GM23338 (cell line): ENCODE data around the gene LRMDA. TPM values are rescaled to one million over a fixed set of nuclear protein-coding genes. Genes with fewer than 3 reads are reported as not detected.

Source experiments
- ATAC-seq: fragments of 200-7000 bp; cut with Tn5 transposase; 3 replicates; pipeline ENCODE4 v1.9.1; 2020
- DNase-seq: peaks from one replicate; pipeline ENCODE4 v3.0.0-alpha.2; 2015; ENCODE audit warnings: low spot score
- H2AFZ ChIP-seq: fragments of 200-600 bp; sonication (generic); 2 replicates; pipeline ENCODE4 v1.8.0; 2016; ENCODE audit warnings: antibody characterized with exemption, mild to moderate bottlenecking, moderate library complexity
- H3F3A ChIP-seq: fragments of 200-600 bp; sonication (generic); replicated peaks from 2 replicates; pipeline ENCODE4 v1.8.0; 2017; ENCODE audit warnings: antibody characterized with exemption, mixed run types, low read depth
- H3K27ac ChIP-seq: fragments of 200-600 bp; sonication (generic); 2 replicates; pipeline ENCODE4 v1.6.1; 2016; ENCODE audit warnings: low read depth
- H3K27me3 ChIP-seq: fragments of 200-600 bp; sonication (generic); 2 replicates; pipeline ENCODE4 v1.8.0; 2016; ENCODE audit warnings: mild to moderate bottlenecking, mixed run types, moderate library complexity; ENCODE audit not compliant: insufficient read depth
- H3K36me3 ChIP-seq: fragments of 200-600 bp; sonication (generic); 2 replicates; pipeline ENCODE4 v1.8.0; 2016; ENCODE audit warnings: mild to moderate bottlenecking; ENCODE audit not compliant: insufficient read depth
- H3K4me1 ChIP-seq: fragments of 200-600 bp; sonication (generic); 2 replicates; pipeline ENCODE4 v1.8.0; 2016; ENCODE audit warnings: mild to moderate bottlenecking, moderate library complexity; ENCODE audit not compliant: insufficient read depth
- H3K4me2 ChIP-seq: fragments of 200-600 bp; sonication (generic); 2 replicates; pipeline ENCODE4 v1.7.1; 2017; ENCODE audit warnings: mixed run types
- H3K4me3 ChIP-seq: fragments of 200-600 bp; sonication (generic); 2 replicates; pipeline ENCODE4 v1.6.1; 2016; ENCODE audit warnings: mixed run types
- H3K79me2 ChIP-seq: fragments of 200-600 bp; sonication (generic); replicated peaks from 2 replicates; pipeline ENCODE4 v1.8.0; 2017; ENCODE audit warnings: mild to moderate bottlenecking; ENCODE audit not compliant: insufficient read depth
- H3K9me2 ChIP-seq: fragments of 200-600 bp; sonication (generic); 2 replicates; pipeline ENCODE4 v1.8.0; 2017; ENCODE audit not compliant: insufficient read depth
- H4K20me1 ChIP-seq: fragments of 200-600 bp; sonication (generic); replicated peaks from 2 replicates; pipeline ENCODE4 v1.8.0; 2017; ENCODE audit warnings: mild to moderate bottlenecking; ENCODE audit not compliant: insufficient read depth
- H3K27ac Mint-ChIP-seq: 2 replicates; pipeline ENCODE4 v1.8.0; 2020; ENCODE audit warnings: inconsistent platforms, mild to moderate bottlenecking, moderate library complexity, mixed read lengths
- H3K27me3 Mint-ChIP-seq: 3 replicates; pipeline ENCODE4 v1.8.0; 2022; ENCODE audit warnings: low read depth, mild to moderate bottlenecking, moderate library complexity, mixed read lengths, inconsistent platforms; ENCODE audit not compliant: insufficient read depth, poor library complexity
- H3K36me3 Mint-ChIP-seq: 3 replicates; pipeline ENCODE4 v1.8.0; 2021; ENCODE audit warnings: low read depth, mild to moderate bottlenecking, inconsistent platforms, moderate library complexity, mixed read lengths
- H3K4me1 Mint-ChIP-seq: 3 replicates; pipeline ENCODE4 v1.8.0; 2020; ENCODE audit warnings: mild to moderate bottlenecking, inconsistent platforms, mixed read lengths
- H3K4me3 Mint-ChIP-seq: 3 replicates; pipeline ENCODE4 v1.8.0; 2021; ENCODE audit warnings: moderate library complexity, mild to moderate bottlenecking, inconsistent platforms, mixed read lengths
- H3K9me3 Mint-ChIP-seq: 3 replicates; pipeline ENCODE4 v1.8.0; 2020; ENCODE audit warnings: moderate library complexity, mild to moderate bottlenecking, inconsistent platforms, mixed read lengths
- EZH2 ChIP-seq: fragments of 200-600 bp; sonication (generic); IDR thresholded peaks from one replicate; pipeline ENCODE4 v1.8.0; 2017; ENCODE audit warnings: antibody characterized with exemption, mild to moderate bottlenecking, low read depth; ENCODE audit not compliant: unreplicated experiment
- EZH2phosphoT487 ChIP-seq: fragments of 200-600 bp; sonication (generic); IDR thresholded peaks from one replicate; pipeline ENCODE4 v1.8.1; 2018; ENCODE audit warnings: antibody characterized with exemption; ENCODE audit not compliant: unreplicated experiment
- JUNB ChIP-seq: IDR thresholded peaks from one replicate; pipeline ENCODE4 v1.6.1; 2016; ENCODE audit warnings: antibody characterized with exemption; ENCODE audit not compliant: unreplicated experiment
- NANOG ChIP-seq: IDR thresholded peaks from 2 replicates; pipeline ENCODE4 v1.6.1; 2016; ENCODE audit warnings: antibody characterized with exemption, borderline replicate concordance
- POLR2AphosphoS5 ChIP-seq: IDR thresholded peaks from 2 replicates; pipeline ENCODE4 v1.6.1; 2016; ENCODE audit warnings: antibody characterized with exemption, low read depth
- ZNF331 ChIP-seq: fragments of 250-450 bp; sonication (Bioruptor Pico); IDR thresholded peaks from 2 replicates; pipeline ENCODE4 v1.5.0; 2020; ENCODE audit warnings: low read depth, mild to moderate bottlenecking, moderate library complexity
- polyA plus RNA-seq: library from polyadenylated mRNA; unstranded; fragments of >200 nt; fragmentation: Nextera tagmentation; extraction: Ambion mirVana; gene quantifications from 2 replicates; pipeline ENCODE4 v1.2.1, GENCODE V29; 2016
- total RNA-seq: library from RNA; depleted of rRNA; stranded (reverse); fragments of >200 nt; shearing (Covaris generic); gene quantifications from 2 replicates; pipeline ENCODE4 v1.2.3, GENCODE V29; 2014
- TF ChIP-seq, protein P1 (sequence below): fragments of 250-450 bp; sonication (Bioruptor Pico); IDR thresholded peaks from 2 replicates; pipeline ENCODE4 v1.5.0; 2020; ENCODE audit warnings: mild to moderate bottlenecking, moderate library complexity
- TF ChIP-seq, protein P2 (sequence below): IDR thresholded peaks from one replicate; pipeline ENCODE4 v1.6.1; 2018; ENCODE audit warnings: antibody characterized with exemption; ENCODE audit not compliant: unreplicated experiment
- TF ChIP-seq, protein P3 (sequence below): IDR thresholded peaks from 2 replicates; pipeline ENCODE4 v1.6.1; 2016; ENCODE audit warnings: antibody characterized with exemption
- TF ChIP-seq, protein P4 (sequence below), 2 experiments: fragments of 200-600 bp in 1 of 2; sonication (generic) in 1 of 2; conservative IDR thresholded peaks; 2 replicates each; pipeline versions ENCODE4 v1.5.1 to v1.6.1; 2016 to 2017; ENCODE audit warnings: antibody characterized with exemption in 2 of 2, low read depth in 2 of 2, mild to moderate bottlenecking in 2 of 2, moderate library complexity in 1 of 2

Gene LRMDA
- total and polyA plus RNA-seq, 2 experiments from 2014 or later: 0.90 to 1.8 TPM

DNA sequence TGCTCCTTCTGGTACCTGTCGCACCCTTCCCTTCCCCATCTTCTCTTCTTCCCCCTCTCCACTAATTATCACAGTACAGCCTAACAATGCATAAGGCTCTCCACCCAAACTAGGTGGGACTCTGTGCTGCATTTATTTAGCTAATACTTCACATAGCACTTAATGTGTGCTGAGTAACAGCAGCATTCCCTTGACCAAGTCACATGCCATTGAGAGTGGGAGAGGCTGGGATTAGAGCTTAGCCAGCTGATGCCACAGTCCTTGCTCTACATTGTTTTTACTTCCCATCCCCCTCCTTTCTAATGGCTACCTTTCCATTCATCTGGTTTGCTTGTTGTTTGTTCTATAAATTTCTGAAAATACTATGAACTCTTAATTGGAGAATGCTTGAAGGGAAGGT lies 426.9 kb downstream of the LRMDA start (continued):
- TF ChIP-seq, protein P1, sequence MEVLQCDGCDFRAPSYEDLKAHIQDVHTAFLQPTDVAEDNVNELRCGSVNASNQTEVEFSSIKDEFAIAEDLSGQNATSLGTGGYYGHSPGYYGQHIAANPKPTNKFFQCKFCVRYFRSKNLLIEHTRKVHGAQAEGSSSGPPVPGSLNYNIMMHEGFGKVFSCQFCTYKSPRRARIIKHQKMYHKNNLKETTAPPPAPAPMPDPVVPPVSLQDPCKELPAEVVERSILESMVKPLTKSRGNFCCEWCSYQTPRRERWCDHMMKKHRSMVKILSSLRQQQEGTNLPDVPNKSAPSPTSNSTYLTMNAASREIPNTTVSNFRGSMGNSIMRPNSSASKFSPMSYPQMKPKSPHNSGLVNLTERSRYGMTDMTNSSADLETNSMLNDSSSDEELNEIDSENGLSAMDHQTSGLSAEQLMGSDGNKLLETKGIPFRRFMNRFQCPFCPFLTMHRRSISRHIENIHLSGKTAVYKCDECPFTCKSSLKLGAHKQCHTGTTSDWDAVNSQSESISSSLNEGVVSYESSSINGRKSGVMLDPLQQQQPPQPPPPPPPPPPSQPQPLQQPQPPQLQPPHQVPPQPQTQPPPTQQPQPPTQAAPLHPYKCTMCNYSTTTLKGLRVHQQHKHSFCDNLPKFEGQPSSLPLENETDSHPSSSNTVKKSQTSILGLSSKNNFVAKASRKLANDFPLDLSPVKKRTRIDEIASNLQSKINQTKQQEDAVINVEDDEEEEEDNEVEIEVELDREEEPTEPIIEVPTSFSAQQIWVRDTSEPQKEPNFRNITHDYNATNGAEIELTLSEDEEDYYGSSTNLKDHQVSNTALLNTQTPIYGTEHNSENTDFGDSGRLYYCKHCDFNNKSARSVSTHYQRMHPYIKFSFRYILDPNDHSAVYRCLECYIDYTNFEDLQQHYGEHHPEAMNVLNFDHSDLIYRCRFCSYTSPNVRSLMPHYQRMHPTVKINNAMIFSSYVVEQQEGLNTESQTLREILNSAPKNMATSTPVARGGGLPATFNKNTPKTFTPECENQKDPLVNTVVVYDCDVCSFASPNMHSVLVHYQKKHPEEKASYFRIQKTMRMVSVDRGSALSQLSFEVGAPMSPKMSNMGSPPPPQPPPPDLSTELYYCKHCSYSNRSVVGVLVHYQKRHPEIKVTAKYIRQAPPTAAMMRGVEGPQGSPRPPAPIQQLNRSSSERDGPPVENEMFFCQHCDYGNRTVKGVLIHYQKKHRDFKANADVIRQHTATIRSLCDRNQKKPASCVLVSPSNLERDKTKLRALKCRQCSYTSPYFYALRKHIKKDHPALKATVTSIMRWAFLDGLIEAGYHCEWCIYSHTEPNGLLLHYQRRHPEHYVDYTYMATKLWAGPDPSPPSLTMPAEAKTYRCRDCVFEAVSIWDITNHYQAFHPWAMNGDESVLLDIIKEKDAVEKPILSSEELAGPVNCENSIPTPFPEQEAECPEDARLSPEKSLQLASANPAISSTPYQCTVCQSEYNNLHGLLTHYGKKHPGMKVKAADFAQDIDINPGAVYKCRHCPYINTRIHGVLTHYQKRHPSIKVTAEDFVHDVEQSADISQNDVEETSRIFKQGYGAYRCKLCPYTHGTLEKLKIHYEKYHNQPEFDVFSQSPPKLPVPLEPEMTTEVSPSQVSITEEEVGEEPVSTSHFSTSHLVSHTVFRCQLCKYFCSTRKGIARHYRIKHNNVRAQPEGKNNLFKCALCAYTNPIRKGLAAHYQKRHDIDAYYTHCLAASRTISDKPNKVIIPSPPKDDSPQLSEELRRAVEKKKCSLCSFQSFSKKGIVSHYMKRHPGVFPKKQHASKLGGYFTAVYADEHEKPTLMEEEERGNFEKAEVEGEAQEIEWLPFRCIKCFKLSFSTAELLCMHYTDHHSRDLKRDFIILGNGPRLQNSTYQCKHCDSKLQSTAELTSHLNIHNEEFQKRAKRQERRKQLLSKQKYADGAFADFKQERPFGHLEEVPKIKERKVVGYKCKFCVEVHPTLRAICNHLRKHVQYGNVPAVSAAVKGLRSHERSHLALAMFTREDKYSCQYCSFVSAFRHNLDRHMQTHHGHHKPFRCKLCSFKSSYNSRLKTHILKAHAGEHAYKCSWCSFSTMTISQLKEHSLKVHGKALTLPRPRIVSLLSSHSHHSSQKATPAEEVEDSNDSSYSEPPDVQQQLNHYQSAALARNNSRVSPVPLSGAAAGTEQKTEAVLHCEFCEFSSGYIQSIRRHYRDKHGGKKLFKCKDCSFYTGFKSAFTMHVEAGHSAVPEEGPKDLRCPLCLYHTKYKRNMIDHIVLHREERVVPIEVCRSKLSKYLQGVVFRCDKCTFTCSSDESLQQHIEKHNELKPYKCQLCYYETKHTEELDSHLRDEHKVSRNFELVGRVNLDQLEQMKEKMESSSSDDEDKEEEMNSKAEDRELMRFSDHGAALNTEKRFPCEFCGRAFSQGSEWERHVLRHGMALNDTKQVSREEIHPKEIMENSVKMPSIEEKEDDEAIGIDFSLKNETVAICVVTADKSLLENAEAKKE: no peak
- TF ChIP-seq EZH2: no peak
- no peak for TF ChIP-seq EZH2phosphoT487

DNA sequence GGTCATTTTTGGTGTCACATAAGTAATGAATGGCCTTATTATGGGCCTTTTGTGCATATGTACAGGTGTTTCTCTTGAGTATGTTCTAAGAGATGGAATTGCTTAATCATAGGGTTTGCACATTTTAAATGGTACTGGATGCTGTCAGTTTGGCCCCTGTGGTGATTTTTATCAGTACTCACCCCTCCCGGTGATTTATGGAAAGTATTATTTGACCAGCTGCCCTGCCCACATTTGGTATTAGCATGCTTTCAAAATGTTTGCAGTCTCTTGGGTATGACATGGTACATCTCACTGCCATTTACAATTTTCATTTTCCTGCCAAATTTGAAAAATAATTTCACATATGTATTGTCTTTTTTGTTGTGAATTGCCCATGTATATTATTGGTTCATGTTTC lies 427.7 kb downstream of the LRMDA start:
- Histone ChIP-seq H3K4me3 (no peak overlapping the region), H3K4me1 (peaks cover 21% of the 10 kb centered on the region), H3K27ac (no peak overlapping the region), H3K36me3 (no peaks in the 10 kb centered on the region), H2AFZ (no peak overlapping the region), H3K27me3 (no peaks in the 10 kb centered on the region), H3K4me2 (no peak overlapping the region), H3K9me2 (no peaks in the 10 kb centered on the region), H3F3A (no peaks in the 10 kb centered on the region), H3K79me2 (no peaks in the 10 kb centered on the region), H4K20me1 (no peaks in the 10 kb centered on the region)
- Mint-ChIP-seq H3K27ac (no peak overlapping the region), H3K36me3 (peaks cover 9% of the 10 kb centered on the region; the same call in 2 of the 3 replicates), H3K4me1 (peaks cover 22% of the 10 kb centered on the region), H3K9me3 (peaks cover 10% of the 10 kb centered on the region; the same call in 2 of the 3 replicates), H3K27me3 (peaks cover 4% of the 10 kb centered on the region), H3K4me3 (no peak overlapping the region)
- DNase-seq (no peak), ATAC-seq (no peak)
- TF ChIP-seq EZH2 (no peak), NANOG (no peak), ZNF331 (CRISPR knock-in tag) (no peak), JUNB (no peak), POLR2AphosphoS5 (no peak)
- TF ChIP-seq, protein P2, sequence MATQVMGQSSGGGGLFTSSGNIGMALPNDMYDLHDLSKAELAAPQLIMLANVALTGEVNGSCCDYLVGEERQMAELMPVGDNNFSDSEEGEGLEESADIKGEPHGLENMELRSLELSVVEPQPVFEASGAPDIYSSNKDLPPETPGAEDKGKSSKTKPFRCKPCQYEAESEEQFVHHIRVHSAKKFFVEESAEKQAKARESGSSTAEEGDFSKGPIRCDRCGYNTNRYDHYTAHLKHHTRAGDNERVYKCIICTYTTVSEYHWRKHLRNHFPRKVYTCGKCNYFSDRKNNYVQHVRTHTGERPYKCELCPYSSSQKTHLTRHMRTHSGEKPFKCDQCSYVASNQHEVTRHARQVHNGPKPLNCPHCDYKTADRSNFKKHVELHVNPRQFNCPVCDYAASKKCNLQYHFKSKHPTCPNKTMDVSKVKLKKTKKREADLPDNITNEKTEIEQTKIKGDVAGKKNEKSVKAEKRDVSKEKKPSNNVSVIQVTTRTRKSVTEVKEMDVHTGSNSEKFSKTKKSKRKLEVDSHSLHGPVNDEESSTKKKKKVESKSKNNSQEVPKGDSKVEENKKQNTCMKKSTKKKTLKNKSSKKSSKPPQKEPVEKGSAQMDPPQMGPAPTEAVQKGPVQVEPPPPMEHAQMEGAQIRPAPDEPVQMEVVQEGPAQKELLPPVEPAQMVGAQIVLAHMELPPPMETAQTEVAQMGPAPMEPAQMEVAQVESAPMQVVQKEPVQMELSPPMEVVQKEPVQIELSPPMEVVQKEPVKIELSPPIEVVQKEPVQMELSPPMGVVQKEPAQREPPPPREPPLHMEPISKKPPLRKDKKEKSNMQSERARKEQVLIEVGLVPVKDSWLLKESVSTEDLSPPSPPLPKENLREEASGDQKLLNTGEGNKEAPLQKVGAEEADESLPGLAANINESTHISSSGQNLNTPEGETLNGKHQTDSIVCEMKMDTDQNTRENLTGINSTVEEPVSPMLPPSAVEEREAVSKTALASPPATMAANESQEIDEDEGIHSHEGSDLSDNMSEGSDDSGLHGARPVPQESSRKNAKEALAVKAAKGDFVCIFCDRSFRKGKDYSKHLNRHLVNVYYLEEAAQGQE: no peak
- TF ChIP-seq, protein P3, sequence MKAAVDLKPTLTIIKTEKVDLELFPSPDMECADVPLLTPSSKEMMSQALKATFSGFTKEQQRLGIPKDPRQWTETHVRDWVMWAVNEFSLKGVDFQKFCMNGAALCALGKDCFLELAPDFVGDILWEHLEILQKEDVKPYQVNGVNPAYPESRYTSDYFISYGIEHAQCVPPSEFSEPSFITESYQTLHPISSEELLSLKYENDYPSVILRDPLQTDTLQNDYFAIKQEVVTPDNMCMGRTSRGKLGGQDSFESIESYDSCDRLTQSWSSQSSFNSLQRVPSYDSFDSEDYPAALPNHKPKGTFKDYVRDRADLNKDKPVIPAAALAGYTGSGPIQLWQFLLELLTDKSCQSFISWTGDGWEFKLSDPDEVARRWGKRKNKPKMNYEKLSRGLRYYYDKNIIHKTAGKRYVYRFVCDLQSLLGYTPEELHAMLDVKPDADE: no peak
- TF ChIP-seq, protein P4, sequence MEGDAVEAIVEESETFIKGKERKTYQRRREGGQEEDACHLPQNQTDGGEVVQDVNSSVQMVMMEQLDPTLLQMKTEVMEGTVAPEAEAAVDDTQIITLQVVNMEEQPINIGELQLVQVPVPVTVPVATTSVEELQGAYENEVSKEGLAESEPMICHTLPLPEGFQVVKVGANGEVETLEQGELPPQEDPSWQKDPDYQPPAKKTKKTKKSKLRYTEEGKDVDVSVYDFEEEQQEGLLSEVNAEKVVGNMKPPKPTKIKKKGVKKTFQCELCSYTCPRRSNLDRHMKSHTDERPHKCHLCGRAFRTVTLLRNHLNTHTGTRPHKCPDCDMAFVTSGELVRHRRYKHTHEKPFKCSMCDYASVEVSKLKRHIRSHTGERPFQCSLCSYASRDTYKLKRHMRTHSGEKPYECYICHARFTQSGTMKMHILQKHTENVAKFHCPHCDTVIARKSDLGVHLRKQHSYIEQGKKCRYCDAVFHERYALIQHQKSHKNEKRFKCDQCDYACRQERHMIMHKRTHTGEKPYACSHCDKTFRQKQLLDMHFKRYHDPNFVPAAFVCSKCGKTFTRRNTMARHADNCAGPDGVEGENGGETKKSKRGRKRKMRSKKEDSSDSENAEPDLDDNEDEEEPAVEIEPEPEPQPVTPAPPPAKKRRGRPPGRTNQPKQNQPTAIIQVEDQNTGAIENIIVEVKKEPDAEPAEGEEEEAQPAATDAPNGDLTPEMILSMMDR (conservative IDR thresholded peaks at IDR 0.05; ENCODE audit: low read depth in 2 of 2): no peak
